HG03469 (cell line): ENCODE measurements around the gene EFHC1.
A peak's percentile ranks its signal among the peaks of the same experiment; 100 is the strongest.
"Not testable (repeated sequence)": the region's sequence is repeated elsewhere in the genome, so short reads cannot be mapped to it uniquely, and the experiment has no call there.

Experiments
- ATAC-seq: cut with Tn5 transposase; IDR thresholded peaks from one replicate; pipeline ENCODE4 v1.9.1; 2021; ENCODE audit warnings: mild to moderate bottlenecking, moderate library complexity, moderate number of reproducible peaks; ENCODE audit not compliant: unreplicated experiment

The EFHC1 gene

GRCh38 chr6:52435345-52435744 lies 15.2 kb downstream of the EFHC1 start:
- ATAC-seq = no peak

GRCh38 chr6:52438926-52439325 lies 18.8 kb downstream of the EFHC1 start:
- no peak for ATAC-seq

GRCh38 chr6:52454556-52454955 lies 34.4 kb downstream of the EFHC1 start:
- ATAC-seq = no peak

- no peak for ATAC-seq
Measured at GRCh38 chr6:52457096-52457495, 37.0 kb downstream of the EFHC1 start.

GRCh38 chr6:52461194-52461593 lies 41.1 kb downstream of the EFHC1 start:
- ATAC-seq = not testable (repeated sequence)

- no peak for ATAC-seq
Measured at GRCh38 chr6:52474173-52474572, 54.0 kb downstream of the EFHC1 start.

- no peak for ATAC-seq
Measured at GRCh38 chr6:52475307-52475706, 55.2 kb downstream of the EFHC1 start.

GRCh38 chr6:52482903-52483670 lies 62.9 kb downstream of the EFHC1 start:
- ATAC-seq = no peak

GRCh38 chr6:52483671-52484003 lies 63.5 kb downstream of the EFHC1 start:
- ATAC-seq = no peak

GRCh38 chr6:52489881-52490280 lies 69.7 kb downstream of the EFHC1 start:
- no peak for ATAC-seq

- peak; percentile 35 for ATAC-seq
Measured at GRCh38 chr6:52491203-52492069, 71.3 kb downstream of the EFHC1 start.

GRCh38 chr6:52493669-52494068 lies 73.5 kb downstream of the EFHC1 start:
- no peak for ATAC-seq

GRCh38 chr6:52494298-52495072 lies 74.3 kb downstream of the EFHC1 start:
- ATAC-seq = no peak

GRCh38 chr6:52495922-52496321 lies 75.8 kb downstream of the EFHC1 start:
- ATAC-seq = no peak

GRCh38 chr6:52496631-52497030 lies 76.5 kb downstream of the EFHC1 start:
- no peak for ATAC-seq

- ATAC-seq = peak; percentile 85
Measured at GRCh38 chr6:52497652-52498408, 77.7 kb downstream of the EFHC1 start.

GRCh38 chr6:52498538-52499017 lies 78.4 kb downstream of the EFHC1 start:
- peak; percentile 25 for ATAC-seq

- ATAC-seq = no peak
Measured at GRCh38 chr6:52499026-52499425, 78.9 kb downstream of the EFHC1 start.

- no peak for ATAC-seq
Measured at GRCh38 chr6:52499681-52500236, 79.6 kb downstream of the EFHC1 start.
